ENCODE data around the gene ZNF354C. TPM values are rescaled to one million over a fixed set of nuclear protein-coding genes. Genes with fewer than 3 reads are reported as not detected.

Gene ZNF354C
- total RNA-seq, 4 donors from 2014 or later, result 0.80 to 4.8 (median 2.4) TPM

DNA sequence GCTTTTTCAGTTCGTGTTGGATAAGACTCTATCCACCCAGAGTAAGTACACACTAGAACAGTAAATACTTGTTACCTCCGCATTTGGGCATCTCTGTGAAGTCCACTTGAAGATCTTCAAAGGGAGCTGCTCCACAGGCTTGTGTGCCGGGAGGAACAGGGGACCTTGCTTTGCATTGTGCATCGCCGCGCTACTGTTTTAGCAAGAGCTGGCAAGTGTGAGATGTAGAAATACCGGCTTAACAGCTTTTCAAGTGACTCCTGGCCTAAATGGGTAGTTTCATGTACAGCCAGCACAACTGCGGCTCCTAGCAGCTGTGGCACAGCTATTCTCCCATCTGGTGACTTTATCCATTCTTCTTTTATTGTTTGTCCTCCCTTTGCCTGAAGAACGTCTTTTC, 8.4 kb upstream of the ZNF354C start:
- Histone ChIP-seq H3K4me3 (no peak overlapping the region), H3K36me3 (no peaks in the 10 kb centered on the region), H3K27me3 (no peaks in the 10 kb centered on the region), H3K9me3 (peaks cover 0 to 21% (median 3%) of the 10 kb centered on the region in 3 donors), H3K4me1 (no peaks in the 10 kb centered on the region), H3K27ac (no peak overlapping the region)
- DNase-seq, result no peak
- TF ChIP-seq POLR2A (IDR thresholded peaks at IDR 0.05), result no peak
- TF ChIP-seq CTCF (IDR thresholded peaks at IDR 0.05), result no peak
- WGBS, 2 donors, result 45 to 53% methylated on average over 8 to 9 of the region's 9 CpGs
- intact Hi-C loops (cut with DNase I), result no loop called here

DNA sequence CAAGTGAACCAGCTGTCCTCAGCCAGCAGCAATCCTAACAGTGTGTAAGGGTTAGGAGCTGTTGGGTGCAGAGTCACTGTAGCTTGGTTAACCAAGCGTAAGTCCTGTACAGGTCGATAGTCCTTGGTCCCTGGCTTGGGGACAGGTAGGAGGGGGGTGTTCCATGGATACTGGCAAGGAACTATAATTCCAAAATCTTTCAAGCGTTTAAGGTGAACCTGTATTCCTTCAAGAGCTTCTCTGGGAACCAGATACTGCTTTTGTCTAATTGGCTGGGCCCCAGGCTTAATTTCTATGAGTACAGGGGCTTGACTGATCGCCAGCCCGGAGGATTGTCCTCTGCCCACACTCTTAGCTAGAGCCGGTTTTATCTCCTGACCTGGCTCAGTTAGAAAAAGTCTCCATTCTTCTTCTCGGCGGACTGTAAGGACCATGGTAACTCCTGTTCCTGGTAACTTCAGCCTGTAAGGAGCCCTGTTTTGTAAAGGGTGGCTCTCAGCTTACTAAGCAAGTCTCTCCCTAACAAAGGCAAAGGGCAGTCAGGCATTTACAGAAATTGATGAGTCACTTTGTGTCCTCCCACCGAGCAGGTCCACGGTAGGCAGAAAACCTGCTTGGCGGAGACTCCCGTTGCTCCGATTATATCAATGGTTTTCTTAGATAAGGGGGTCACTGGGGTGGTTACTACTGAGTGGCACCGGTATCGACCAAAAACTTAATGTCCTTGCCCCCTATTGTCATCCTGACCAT, 6.0 kb upstream of the ZNF354C start:
- TF ChIP-seq CTCF (IDR thresholded peaks at IDR 0.05), result no peak
- Histone ChIP-seq H3K4me1 (no peaks in the 10 kb centered on the region), H3K4me3 (no peak overlapping the region), H3K27me3 (no peaks in the 10 kb centered on the region), H3K36me3 (no peaks in the 10 kb centered on the region), H3K27ac (no peak overlapping the region), H3K9me3 (peaks cover 0 to 7% (median 3%) of the 10 kb centered on the region in 3 donors)
- DNase-seq, result no peak
- intact Hi-C loops (cut with DNase I), result no loop called here
- 86 to 89% methylated on average over 14 of the region's 15 CpGs for WGBS, 2 donors

- Histone ChIP-seq H3K9me3 (peaks cover 0 to 7% (median 3%) of the 10 kb centered on the region in 3 donors), H3K4me3 (no peak overlapping the region), H3K27ac (no peak overlapping the region), H3K27me3 (no peaks in the 10 kb centered on the region), H3K4me1 (peaks cover 0 to 4% (median 0%) of the 10 kb centered on the region in 3 donors), H3K36me3 (no peaks in the 10 kb centered on the region)
- intact Hi-C loops (cut with DNase I), result no loop called here
- no peak for DNase-seq
- WGBS, 2 donors, result 74 to 88% methylated on average over 8 to 9 of the region's 10 CpGs
- TF ChIP-seq CTCF (IDR thresholded peaks at IDR 0.05) (no peak), POLR2A (IDR thresholded peaks at IDR 0.05) (no peak)
Measured at GRCh38 chr5:179054876-179055275, 5.3 kb upstream of the ZNF354C start.

DNA sequence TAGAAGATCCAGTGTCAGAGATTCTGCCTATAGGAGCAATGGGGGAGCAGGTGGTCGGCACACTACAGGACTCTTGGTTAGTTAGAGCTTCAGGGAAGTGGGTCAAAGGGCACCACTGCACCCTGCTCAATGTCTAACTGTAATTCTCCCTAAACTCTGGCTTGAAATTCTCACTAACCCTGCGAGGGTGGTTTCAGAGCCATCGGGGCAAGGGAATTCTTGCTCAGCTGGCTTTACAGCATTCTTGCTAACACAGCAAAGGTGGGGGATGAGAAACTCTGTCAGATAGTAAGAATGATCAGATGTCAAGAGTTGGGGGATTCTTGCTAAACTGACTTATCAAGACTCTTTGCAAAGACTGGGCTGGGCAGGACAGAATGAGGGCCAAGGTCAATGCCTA, 4.7 kb upstream of the ZNF354C start:
- no peak overlapping the region for H3K4me3 ChIP-seq
- no peaks in the 10 kb centered on the region for H3K27me3 ChIP-seq
- WGBS, 2 donors, result 55 to 70% methylated on average over 2 to 3 of the region's 3 CpGs
- no peak for DNase-seq
- no peak overlapping the region for H3K27ac ChIP-seq
- peaks cover 0 to 7% (median 2%) of the 10 kb centered on the region in 3 donors for H3K9me3 ChIP-seq
- no peak for TF ChIP-seq CTCF (IDR thresholded peaks at IDR 0.05)
- TF ChIP-seq POLR2A (IDR thresholded peaks at IDR 0.05), result no peak
- peaks cover 0 to 4% (median 0%) of the 10 kb centered on the region in 3 donors for H3K4me1 ChIP-seq
- intact Hi-C loops (cut with DNase I), result no loop called here
- no peaks in the 10 kb centered on the region for H3K36me3 ChIP-seq

DNA sequence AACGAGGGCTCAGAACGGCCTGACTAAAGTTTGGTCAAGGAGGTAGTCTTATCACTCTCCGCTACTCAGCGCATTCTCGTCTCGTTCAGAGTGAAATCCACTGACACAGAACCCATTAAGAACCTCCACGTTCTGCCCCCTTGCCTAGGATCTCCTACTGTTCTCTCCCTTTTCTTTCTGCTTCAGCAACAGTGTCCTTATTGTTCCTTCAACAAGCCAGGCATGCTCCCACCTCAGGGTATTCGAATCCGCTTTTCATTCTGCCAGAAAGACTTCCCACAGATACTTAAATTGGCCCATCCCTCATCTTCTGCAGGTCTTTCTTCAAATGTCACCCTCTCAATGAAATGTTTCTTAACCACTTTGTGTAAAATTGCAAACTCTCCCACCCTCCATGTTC, 4.3 kb upstream of the ZNF354C start:
- H3K4me1 ChIP-seq, result peaks cover 1 to 8% (median 4%) of the 10 kb centered on the region in 3 donors
- no peak for TF ChIP-seq CTCF (IDR thresholded peaks at IDR 0.05)
- TF ChIP-seq POLR2A (IDR thresholded peaks at IDR 0.05), result no peak
- no peak overlapping the region for H3K27ac ChIP-seq
- H3K36me3 ChIP-seq, result no peaks in the 10 kb centered on the region
- DNase-seq, result no peak
- H3K9me3 ChIP-seq, result peaks cover 0 to 7% (median 0%) of the 10 kb centered on the region in 3 donors
- 69 to 79% methylated on average over 9 of the region's 9 CpGs for WGBS, 2 donors
- no peak overlapping the region for H3K4me3 ChIP-seq
- intact Hi-C loops (cut with DNase I), result no loop called here
- no peaks in the 10 kb centered on the region for H3K27me3 ChIP-seq
